GM10266 (cell line): ENCODE results near the gene DACT2.

ENCODE experiments used
- DNase-seq: peaks from one replicate; pipeline ENCODE4 v3.0.0; 2012; ENCODE audit errors: extremely low spot score
- CTCF ChIP-seq: IDR thresholded peaks from 2 replicates; pipeline ENCODE4 v1.5.1; 2012; ENCODE audit warnings: mild to moderate bottlenecking, low read depth; ENCODE audit not compliant: control insufficient read depth, insufficient read depth; ENCODE audit errors: missing control alignments

Gene DACT2

GRCh38 chr6:168307015-168307694 lies 12.4 kb downstream of the DACT2 start:
- TF ChIP-seq CTCF = no peak
- no peak for DNase-seq

GRCh38 chr6:168305863-168306262 lies 13.7 kb downstream of the DACT2 start:
- DNase-seq = no peak
- no peak for TF ChIP-seq CTCF

- TF ChIP-seq CTCF = no peak
- DNase-seq = no peak
Measured at GRCh38 chr6:168305096-168305749, 14.4 kb downstream of the DACT2 start.

GRCh38 chr6:168304752-168305015 lies 14.9 kb downstream of the DACT2 start:
- TF ChIP-seq CTCF = no peak
- no peak for DNase-seq

GRCh38 chr6:168303982-168304751 lies 15.4 kb downstream of the DACT2 start:
- DNase-seq = no peak
- no peak for TF ChIP-seq CTCF

GRCh38 chr6:168302534-168302933 lies 17.0 kb downstream of the DACT2 start:
- DNase-seq = no peak
- TF ChIP-seq CTCF = no peak
